GM19023 (cell line): ENCODE measurements around the gene TTBK2.

Experiments used
- ATAC-seq: cut with Tn5 transposase; IDR thresholded peaks from one replicate; pipeline ENCODE4 v1.9.1; 2021; ENCODE audit warnings: mild to moderate bottlenecking, moderate library complexity; ENCODE audit not compliant: unreplicated experiment

TTBK2 gene

DNA sequence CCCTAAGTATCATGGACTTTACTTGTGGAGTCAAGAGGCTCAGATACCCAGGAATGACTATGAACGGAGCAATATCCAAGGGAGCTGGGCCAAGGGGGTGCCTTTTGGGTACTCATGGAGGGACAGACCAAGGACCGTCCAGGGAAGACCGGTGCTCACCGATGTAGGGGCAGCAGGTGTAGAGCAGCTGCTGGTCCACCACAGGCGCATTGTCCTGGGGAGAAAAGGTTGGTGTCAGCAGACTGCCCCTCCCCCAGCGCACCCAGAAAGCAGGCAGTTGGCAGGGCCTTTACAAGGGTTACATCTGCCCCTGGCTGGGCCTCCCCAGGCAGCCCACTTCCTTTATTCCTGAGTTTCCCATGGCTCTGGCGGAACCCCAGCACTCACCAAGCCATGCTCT lies 191.2 kb downstream of the TTBK2 start:
- no peak for ATAC-seq

DNA sequence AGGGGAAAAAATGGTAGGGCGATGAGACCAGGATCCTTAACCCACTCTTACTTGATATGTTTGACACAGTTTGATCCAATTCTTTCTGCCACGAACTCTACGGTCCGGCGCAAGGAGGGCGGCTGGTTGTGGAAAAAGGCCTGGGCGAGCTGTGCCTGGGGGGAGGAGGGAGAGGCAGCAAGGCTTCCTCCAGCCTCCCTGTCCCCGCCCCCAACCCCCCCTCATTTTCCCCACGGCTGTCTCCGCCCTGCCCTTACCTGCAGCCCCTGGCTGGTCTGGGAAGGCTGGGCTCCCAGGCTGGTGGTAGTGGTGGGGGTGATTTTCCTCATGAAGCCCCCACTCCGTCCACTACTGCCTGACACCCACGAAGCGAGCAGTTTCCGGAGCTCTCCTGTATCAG lies 191.6 kb downstream of the TTBK2 start:
- no peak for ATAC-seq

DNA sequence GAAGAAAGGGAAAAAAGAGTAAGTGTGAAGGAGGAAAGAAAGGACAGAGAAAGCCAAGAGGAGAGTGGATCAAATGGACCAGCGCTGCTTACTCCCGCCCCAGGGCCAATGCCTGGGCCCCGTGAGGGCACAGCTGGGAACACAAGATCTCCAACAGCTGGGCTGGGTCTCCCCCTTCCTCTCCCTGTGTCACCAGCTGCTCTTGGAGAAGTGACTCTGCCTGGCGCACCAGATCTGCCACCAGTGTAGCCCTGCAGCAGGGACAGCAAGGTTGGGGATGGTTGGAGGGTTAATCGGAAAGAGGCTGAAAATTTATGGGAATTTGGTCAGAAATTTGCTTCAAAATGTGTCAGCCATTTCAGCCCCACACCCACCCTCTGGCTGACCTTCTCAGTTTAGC lies 192.0 kb downstream of the TTBK2 start:
- no peak for ATAC-seq

DNA sequence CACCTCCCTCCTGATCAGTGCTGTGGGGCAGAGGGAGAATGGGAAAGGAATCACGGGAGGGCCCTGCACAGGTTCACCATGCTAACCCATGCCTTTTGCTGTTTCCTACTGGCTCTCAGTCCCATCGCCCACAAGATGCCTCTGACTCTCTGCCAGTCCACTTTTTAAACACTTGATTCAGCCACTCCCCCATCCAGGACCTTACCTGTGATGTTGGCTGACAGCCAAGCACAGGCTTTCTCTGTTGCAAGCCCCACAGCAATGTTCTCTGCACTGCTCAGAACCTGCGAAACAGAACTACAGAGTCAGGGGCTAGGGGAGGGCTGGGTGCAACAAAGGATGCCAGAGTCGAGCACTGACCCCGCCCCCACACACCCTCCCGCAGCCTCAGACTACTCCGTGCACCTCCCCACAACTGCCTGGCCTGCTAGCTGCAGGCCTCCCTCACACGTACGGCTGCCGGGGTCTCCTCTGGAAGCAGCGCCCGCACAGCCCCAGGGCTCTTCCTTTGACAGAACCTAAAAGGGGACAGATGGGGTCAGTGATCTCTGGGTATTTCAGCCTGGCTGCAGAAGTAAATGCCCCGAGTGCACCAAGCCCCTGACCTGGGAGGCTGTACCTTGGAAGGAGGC lies 192.7 kb downstream of the TTBK2 start:
- ATAC-seq: no peak

DNA sequence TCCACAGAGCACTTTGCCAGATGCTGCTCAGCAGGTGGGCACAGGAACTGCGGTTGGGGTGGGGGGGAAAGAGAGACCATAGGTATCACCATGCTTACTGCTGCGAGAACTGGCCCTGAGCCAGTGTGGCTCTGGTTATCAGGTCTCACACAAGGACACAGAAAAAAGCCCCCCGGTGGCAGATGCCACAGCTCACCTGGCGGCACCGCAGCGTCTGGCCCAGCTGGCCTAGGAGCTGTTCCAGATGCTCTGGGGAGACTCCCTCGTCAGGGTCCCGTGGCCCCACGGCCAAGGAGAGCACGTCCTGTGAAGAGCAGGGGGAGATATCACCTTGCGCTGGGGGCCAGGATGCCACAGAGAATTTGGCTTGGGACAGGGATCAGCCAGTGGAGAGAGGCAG lies 194.5 kb downstream of the TTBK2 start:
- ATAC-seq: no peak

DNA sequence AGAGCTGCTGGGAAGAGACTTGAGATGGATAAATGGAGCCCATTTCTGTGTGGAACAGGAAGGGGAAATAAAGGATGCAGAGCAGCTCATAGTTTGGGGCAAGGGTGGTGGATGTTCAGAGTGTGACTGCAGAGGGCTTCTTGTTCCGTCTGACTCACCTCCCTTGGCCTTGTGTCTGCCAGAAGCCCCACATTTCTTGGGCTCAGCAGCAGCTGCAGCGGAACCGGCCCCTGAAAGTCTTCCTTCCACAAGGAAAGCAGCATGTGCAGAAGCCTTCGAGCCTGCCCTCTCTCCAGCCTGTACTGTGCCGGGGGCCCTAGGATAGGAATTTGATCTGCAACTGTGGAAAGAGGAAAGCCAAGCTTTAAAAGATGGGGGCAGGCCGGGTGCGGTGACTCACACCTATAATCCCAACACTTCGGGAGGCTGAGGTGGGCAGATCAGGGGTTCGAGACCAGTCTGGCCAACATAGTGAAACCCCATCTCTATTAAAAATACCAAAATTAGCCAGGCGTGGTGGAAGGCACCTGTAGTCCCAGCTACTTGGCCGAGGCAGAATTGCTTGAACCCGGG lies 195.2 kb downstream of the TTBK2 start:
- no peak for ATAC-seq

DNA sequence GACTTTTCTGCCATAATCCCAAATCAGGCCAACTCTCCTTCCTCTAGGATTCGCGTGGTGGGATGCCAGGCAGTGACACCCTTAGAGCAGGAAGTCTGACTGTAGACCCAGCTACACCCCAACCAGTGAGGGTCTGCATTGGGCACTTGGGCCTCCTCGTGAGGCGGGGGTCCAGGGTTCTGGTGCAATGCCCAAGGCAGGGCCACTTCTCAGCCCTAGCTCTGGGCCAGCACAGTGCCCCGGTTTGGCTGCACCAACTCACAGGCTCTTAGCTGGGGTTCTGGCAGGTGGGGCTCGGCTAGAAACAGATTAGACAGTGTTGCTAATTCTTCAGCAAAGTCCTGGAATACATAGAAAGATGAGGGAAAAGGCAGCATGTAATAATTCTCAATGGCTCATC lies 196.3 kb downstream of the TTBK2 start:
- no peak for ATAC-seq

DNA sequence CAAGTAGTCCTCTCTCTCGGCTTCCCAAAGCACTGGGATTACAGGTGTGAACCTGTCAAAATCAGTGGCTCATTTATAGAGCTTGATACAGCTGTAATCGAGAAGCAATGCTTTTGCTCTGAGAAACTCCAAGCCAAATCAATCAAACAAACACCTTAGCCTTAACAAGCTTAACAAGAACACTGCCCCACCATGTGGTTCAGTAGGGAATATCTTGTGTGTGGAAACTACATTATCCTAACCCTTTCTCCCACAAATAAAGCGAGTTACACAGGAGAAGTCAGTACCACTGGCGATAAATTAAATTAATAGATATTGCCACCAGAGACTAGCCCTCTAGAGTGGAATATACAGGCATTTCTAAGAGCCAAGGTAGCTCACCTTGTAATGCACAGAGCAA lies 197.5 kb downstream of the TTBK2 start:
- no peak for ATAC-seq

DNA sequence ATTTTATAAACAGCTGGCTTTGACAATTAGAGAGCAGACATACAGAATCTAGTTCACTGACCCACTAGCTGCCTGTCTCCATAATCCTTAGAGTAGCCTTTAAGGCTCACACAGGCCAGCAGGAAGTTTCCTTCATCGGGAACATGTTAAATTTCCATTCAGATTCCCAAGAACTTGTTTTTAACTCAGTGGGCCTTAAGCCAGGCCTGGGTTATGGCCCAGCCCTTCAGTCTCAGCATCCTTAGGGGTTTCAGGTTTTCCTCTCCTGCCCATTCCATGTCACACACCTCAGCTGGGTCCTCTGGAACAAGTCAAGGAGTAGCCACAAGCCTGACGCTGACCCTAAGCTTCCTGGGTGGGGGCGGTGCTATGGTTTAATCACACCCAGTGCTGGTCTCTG lies 198.7 kb downstream of the TTBK2 start:
- ATAC-seq: no peak

DNA sequence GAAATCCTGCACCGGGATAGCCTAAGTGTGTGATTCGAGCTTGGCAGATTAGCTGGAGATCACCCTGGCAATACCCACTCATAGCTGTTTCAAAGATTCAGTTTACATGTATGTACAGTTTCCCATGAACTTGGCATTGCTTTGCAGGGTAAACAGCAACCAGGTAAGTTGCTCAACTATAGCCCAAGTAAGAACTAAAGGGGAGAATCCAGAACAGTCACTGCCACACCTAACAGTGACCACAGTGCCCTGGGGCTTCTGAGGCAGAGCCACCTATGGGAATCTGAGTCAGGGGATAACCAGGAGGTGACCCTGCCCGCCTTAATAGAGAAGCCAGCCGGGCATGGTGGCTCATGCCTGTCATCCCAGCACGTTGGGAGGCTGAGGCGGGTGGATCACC lies 199.6 kb downstream of the TTBK2 start:
- no peak for ATAC-seq

DNA sequence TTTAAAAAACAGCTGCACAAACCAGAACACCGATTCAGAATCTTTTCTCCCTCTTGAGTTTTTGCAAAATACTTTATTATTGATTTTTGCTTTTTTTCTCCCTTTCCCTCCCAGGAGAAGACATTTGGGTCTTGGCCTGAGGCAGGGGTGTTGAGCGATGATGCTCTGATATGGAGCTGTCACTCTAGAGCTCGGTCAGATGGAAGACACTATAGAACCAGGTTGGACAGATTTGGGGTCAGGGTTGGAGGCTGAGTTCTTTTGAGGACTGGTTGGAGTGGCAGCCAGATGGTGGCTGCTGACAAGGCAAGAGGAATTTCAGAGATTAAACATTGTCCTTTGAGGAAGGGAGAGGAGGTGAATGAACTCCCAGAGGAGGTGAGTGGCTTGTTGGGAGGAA lies 200.5 kb downstream of the TTBK2 start:
- ATAC-seq: no peak

DNA sequence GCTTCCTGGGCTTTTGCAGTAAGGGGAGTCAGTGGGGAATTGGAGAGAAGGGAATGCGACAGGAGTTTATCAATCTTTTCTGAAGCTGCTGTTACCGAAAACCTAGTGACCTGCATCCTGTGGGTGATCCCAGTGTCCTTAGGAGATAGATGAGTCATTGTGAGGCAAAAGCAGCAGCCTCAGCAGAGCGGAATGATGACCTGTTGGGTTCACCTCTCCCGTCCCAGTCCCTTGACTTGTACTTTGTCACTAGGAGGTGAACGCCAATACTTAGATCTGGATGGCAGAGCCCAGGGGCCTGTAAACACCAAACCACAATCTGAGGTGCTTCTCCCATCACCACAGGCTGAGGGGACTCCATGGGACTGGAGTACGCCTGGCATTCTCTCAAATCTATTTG lies 201.5 kb downstream of the TTBK2 start:
- no peak for ATAC-seq

DNA sequence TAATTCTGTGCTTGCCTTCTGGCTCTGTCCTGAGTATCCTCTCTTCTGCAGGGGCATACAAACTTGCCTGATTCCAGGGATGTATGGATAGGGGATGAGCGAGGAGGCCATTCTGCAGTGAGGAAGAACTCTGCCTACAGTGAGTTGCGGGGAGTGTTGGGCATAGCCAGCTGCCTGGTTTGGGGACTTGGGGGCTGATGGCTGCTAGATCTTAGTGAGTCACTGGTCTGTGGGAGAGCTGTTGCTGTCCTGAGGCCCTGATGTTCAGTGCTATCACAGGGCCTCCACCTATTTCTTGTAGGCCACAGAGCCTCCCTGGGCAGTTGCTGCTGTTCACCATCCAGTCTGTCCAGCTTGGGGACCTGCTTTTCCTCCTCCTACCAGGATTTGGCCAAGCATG lies 204.0 kb downstream of the TTBK2 start:
- ATAC-seq: no peak

DNA sequence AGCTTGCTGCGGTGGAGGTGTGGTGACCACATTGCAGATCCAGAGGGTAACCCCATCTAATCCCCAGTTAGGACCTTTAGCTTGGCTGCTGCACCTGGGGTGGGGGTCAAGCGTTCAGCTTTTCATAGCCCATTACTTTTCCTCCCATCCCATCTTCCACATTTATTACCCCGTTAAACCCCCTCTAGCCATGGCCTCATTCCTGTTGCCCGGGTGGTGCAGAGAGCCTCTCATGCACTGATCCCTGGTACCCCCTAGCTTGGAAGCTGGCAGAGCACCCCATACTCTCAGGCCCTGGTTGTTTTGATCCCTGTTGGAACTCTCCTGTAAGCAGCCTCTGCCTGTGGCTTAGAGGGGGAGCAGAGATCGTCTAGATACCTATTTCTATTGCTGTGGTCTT lies 204.5 kb downstream of the TTBK2 start:
- no peak for ATAC-seq

DNA sequence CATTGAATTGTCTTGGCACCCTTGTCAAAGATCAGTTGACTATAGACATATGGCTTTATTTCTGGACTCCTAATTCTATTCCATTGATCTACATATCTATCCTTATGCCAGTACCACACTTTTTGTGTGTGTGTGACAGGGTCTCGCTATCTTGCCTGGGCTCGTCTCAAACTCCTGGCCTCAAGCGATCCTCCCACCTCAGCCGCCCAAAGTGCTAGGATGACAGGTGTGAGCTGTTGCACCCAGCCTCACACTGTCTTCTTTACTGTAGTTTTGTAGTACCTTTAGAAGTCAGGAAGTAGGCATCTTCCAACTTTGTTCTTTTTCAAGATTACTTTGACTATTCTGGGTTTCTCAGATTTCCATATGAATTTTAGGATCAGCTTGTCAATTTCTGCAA lies 208.0 kb downstream of the TTBK2 start:
- no peak for ATAC-seq

DNA sequence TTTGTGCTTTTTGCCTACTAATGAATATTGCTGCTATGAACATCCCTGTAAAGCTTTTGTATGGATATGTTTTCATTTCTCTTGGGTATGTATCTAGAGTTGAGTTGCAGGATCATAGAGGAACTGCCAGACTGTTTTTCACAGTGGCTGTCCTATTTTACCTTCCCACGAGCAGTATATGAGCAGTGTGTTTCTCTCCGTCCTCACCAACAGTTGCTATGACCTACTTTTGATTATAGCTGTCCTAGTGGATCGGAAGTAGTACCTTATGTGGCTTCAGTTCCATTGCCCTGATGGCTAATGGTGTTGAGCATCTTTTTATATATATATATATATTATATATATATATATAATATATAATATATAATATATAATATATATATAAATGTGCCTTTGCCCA lies 208.8 kb downstream of the TTBK2 start:
- ATAC-seq: no peak

DNA sequence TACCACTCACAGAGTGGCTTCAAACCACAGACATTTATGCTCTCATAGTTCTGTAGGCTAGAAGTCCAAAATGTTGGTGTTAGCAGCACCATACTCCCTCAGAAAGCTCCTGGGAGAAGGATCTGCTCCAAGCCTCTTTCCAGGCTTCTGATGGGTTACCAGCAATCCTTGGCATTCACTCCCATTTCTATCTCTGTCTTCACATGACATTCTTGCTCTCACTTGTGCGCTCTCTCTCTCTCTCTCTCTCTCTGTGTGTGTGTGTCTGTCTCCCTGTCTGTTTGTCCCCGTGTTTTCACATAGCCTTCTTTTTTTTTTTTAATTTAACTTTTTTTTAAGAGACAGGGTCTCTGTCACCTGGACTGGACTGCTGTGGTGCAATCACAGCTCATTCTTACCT lies 209.9 kb downstream of the TTBK2 start:
- ATAC-seq: no peak

DNA sequence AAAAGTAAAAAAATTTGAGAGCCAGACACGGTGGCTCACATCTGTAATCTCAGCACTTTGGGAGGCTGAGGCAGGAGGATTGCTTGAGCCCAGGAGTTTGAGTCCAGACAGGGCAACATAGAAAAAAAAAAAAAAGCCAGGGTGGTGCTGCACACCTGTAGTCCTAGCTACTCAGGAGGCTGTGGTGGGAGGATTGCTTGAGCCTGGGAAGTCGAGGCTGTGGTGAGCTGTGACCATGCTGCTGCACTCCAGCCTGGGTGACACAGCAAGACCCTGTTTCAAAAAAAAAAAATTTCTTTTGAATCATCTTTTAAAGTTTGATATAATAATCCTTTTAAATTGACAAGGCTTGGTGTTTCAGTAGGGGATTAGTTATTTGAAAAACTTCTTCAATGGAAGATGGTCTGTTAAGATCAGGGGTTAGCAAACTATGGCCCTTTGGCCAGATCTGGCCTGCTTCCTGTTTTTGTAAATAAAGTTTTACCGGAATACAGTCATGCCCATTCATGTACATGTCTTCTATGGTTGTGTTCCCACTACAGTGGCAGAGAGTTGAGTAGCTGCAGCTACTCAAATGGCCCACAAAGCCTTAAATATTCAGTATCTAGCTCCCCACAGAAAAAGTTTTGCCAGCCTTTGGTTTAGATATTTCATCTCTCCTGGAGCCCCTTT lies 212.6 kb downstream of the TTBK2 start:
- ATAC-seq: no peak

DNA sequence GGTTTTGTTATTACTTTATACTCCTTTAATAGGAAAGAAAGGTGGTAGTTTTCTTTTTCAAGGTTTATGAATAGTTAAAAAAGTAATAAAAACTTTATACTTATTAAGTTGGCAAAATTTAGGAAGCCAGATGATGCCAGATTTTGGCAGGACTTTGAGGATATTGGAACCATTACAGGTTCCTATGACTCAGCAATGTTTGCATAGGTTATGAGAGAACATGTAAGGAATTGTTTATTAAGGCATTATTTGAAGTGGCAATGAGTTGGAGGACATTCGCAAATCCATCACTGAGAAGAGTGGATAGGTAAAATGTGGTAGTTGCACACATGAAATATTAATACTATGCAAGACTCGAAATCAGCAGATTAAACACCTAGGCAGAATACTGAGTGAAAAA lies 213.5 kb downstream of the TTBK2 start:
- no peak for ATAC-seq

DNA sequence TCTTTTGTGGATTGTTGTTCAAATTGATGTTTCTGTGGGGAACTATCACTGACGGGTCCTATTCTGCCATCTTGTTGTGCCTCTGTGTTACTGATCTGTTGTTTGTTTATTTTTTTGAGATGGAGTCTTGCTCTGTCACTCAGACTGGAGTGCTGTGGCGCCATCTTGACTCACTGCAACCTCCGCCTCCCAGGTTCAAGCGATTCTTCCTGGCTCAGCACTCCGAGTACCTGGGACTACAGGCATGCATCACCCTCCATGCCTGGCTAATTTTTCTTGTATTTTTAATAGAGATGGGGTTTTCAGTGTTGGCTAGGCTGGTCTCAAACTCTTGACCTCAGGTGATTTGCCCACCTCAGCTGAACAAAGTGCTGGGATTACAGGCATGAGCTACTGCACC lies 215.2 kb downstream of the TTBK2 start:
- no peak for ATAC-seq

DNA sequence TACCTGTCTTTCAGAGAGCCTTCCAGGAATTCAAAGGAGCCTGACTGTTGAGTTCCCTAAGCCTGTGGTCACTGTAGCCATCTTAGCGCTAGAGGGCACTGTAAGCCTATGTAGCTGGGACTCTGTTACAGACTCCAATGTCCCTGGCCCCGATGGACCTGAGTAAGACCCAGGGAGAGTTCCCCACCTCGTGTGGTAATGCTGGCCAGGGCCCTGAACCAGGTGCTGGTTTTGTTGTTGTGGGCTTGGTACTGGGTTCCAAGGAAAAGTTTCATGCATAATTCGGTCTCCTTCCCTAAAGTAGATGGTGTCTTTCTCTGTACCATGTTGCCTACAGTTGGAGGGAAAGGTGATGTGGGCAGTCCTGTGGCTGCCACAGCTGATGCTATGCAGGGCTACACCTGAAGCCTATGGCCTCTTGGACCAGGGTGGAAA lies 216.1 kb downstream of the TTBK2 start:
- no peak for ATAC-seq

DNA sequence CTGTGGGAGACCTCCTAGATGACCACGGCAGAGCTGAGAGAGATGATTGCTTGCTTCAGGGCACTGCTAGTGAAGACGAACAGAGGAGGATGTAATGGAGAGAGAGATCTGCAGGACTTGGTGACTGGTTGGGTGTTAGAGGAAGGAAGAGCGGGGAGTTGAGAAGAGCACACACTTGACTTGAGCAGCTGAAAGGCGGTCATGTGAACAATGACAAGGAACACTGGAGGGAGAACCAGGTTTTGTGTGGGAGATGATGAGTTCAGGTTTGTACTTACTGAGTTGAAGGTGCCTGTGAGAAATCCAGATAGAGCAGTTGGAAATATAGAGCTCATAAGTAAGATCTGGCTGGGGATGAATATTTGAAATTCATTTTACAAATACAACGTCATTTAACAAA lies 224.0 kb downstream of the TTBK2 start:
- no peak for ATAC-seq
